Vagina (tissue), 2 donors: ENCODE data around the gene RNU6-1.

Experiments
- CTCF ChIP-seq, 3 experiments: fragments of 450-650 bp in 2 of 3; fragments of 200-600 bp in 1 of 3; sonication (generic) in 1 of 3; IDR thresholded peaks; one replicate each; pipeline ENCODE4 v1.5.1; 2017 to 2019; ENCODE audit warnings: antibody characterized with exemption in 3 of 3, mild to moderate bottlenecking in 2 of 3, moderate library complexity in 2 of 3
- POLR2A ChIP-seq, 2 donors: fragments of 450-650 bp; IDR thresholded peaks; one replicate each; pipeline ENCODE4 v1.6.1; 2017; ENCODE audit warnings: antibody characterized with exemption in 2 of 2, mild to moderate bottlenecking in 2 of 2, moderate library complexity in 2 of 2
- POLR2AphosphoS5 ChIP-seq, 2 donors: sonication (generic); formaldehyde crosslinking; IDR thresholded peaks; one replicate each; pipeline ENCODE4 v1.9.0; 2017; ENCODE audit warnings: antibody characterized with exemption in 2 of 2, mild to moderate bottlenecking in 2 of 2, low read depth in 1 of 2; ENCODE audit not compliant: insufficient read depth in 1 of 2

DNA sequence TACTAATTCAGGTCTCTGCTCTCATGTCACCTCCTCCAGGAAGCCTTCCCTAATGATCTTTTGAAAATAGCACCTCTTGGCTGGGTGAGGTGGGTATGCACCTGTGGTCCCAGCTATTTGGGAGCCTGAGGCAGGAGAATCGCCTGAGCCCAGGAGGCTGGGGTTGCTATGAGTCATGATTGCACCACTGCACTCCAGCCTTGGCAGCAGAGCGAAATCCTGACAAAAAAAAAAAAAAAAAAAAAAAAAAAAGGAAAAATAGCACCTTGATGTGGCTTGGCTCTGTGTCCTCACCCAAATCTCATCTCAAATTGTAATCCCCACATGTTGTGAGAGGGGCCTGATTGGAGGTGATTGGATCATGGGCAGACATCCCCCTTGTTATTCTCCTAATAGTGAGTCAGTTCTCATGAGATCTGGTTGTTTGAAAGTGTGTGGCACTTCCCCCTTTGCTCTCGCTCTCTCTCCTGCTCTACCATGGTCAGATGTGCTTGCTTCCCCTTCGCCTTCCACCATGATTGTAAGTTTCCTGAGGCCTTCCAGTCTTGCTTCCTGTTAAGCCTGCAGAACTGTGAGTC lies 11.2 kb upstream of the RNU6-1 start:
- TF ChIP-seq POLR2AphosphoS5 (IDR thresholded peaks at IDR 0.05; ENCODE audit: insufficient read depth in 1 of 2, low read depth in 1 of 2) = no peak
- TF ChIP-seq CTCF (IDR thresholded peaks at IDR 0.05) = no peak
- no peak for TF ChIP-seq POLR2A (IDR thresholded peaks at IDR 0.05)
